HepG2 (cell line): ENCODE measurements around the gene IFT43. TPM values are rescaled to one million over a fixed set of nuclear protein-coding genes. Genes with fewer than 3 reads are reported as not detected.

Source experiments
- ATAC-seq: fragments of 200-7000 bp; cut with Tn5 transposase; 3 replicates; pipeline ENCODE4 v1.9.1; 2020; ENCODE audit warnings: mild to moderate bottlenecking, moderate library complexity
- BruUV-seq: library from RNA; stranded (reverse); fragments of 400-500 nt; replicated peaks from 2 replicates; lab custom pipeline; 2021; lab: Mats Ljungman, UMichigan
- CTCF ChIA-PET: fragments of 300-600 bp; formaldehyde crosslinking; extraction: SDS; loops from one replicate; lab custom pipeline; 2021; ENCODE audit warnings: low total read pairs, inconsistent platforms, low intra/inter-chr PET ratio; lab: Yijun Ruan, JAX
- POLR2A ChIA-PET: fragments of 350-600 bp; sonication (Branson Sonifier 250); formaldehyde crosslinking; loops from one replicate; lab custom pipeline; 2020; ENCODE audit warnings: antibody characterized with exemption, inconsistent platforms; lab: Yijun Ruan, JAX
- DNase-seq: peaks from one replicate; pipeline ENCODE4 v3.0.0-alpha.2; 2015; ENCODE audit warnings: low spot score
- FAIRE-seq: peaks from 3 replicates; lab custom pipeline; 2011; peaks lifted over from hg19 to GRCh38; lab: Jason Lieb, UNC
- H2AFZ ChIP-seq: one replicate; pipeline ENCODE4 v1.6.1; 2011; ENCODE audit warnings: low read length, inconsistent platforms
- H3K27ac ChIP-seq: fragments of 300-600 bp; 3 replicates; pipeline ENCODE4 v1.8.0; 2011; ENCODE audit warnings: mixed run types, mild to moderate bottlenecking, mixed read lengths, low read length, inconsistent platforms; ENCODE audit not compliant: insufficient read depth; ENCODE audit errors: extremely low read length
- H3K27me3 ChIP-seq, 2 experiments: fragments of 200-600 bp in 1 of 2; 2 replicates in 1 of 2; 3 replicates in 1 of 2; pipeline versions ENCODE4 v1.6.0 to v1.8.0; 2011; ENCODE audit warnings: low read length in 2 of 2, mild to moderate bottlenecking in 2 of 2, moderate library complexity in 2 of 2, inconsistent platforms in 1 of 2; ENCODE audit not compliant: insufficient read depth in 2 of 2, control insufficient read depth in 1 of 2
- H3K36me3 ChIP-seq, 2 experiments: fragments of 200-600 bp in 1 of 2; replicated peaks in 1 of 2; 2 replicates in 1 of 2; 3 replicates in 1 of 2; pipeline versions ENCODE4 v1.5.1 to v1.8.0; 2011; ENCODE audit warnings: low read length in 2 of 2, inconsistent platforms in 1 of 2; ENCODE audit not compliant: insufficient read depth in 2 of 2, control insufficient read depth in 1 of 2
- H3K4me1 ChIP-seq: 2 replicates; pipeline ENCODE4 v1.5.1; 2012; ENCODE audit warnings: low read length, inconsistent platforms; ENCODE audit not compliant: insufficient read depth
- H3K4me2 ChIP-seq: 2 replicates; pipeline ENCODE4 v1.6.0; 2011; ENCODE audit warnings: low read depth, low read length, inconsistent platforms
- H3K4me3 ChIP-seq, 3 experiments: fragments of 200-600 bp in 1 of 3; sonication (generic), shearing (Covaris generic) in 1 of 3; replicated peaks in 1 of 3; 2 replicates each; pipeline ENCODE4 v1.5.1; 2011 to 2016; ENCODE audit warnings: low read length in 3 of 3, inconsistent platforms in 2 of 3, low read depth in 2 of 3, mild to moderate bottlenecking in 2 of 3, control low read depth in 1 of 3, mixed read lengths in 1 of 3; ENCODE audit not compliant: insufficient read depth in 1 of 3
- H3K79me2 ChIP-seq: one replicate; pipeline ENCODE4 v1.6.1; 2011; ENCODE audit warnings: low read length, inconsistent platforms; ENCODE audit not compliant: insufficient read depth
- H3K9ac ChIP-seq: 2 replicates; pipeline ENCODE4 v1.6.0; 2011; ENCODE audit warnings: mild to moderate bottlenecking, low read depth, low read length, inconsistent platforms; ENCODE audit not compliant: insufficient read depth
- H3K9me3 ChIP-seq: 2 replicates; pipeline ENCODE4 v1.5.1; 2012; ENCODE audit warnings: mild to moderate bottlenecking, low read length
- H4K20me1 ChIP-seq: 2 replicates; pipeline ENCODE4 v1.6.0; 2011; ENCODE audit warnings: inconsistent platforms, mild to moderate bottlenecking, low read length, moderate library complexity; ENCODE audit not compliant: insufficient read depth
- BRD4 ChIP-seq: sonication (generic); formaldehyde crosslinking; IDR thresholded peaks from 2 replicates; pipeline ENCODE4 v1.4.0; 2020; ENCODE audit warnings: missing genetic modification reagents
- HNRNPK ChIP-seq: fragments of 200-400 bp; formaldehyde crosslinking; IDR thresholded peaks from 2 replicates; pipeline ENCODE4 v1.6.1; 2018; ENCODE audit warnings: low read length, low read depth, moderate library complexity, mild to moderate bottlenecking; ENCODE audit not compliant: poor library complexity, severe bottlenecking
- MAZ ChIP-seq, 2 experiments: sonication (generic) in 1 of 2; formaldehyde crosslinking in 1 of 2; IDR thresholded peaks; 2 replicates each; pipeline versions ENCODE4 v1.5.0 to v1.6.1; 2012 to 2020; ENCODE audit warnings: low read depth in 2 of 2, mild to moderate bottlenecking in 2 of 2, borderline replicate concordance in 1 of 2, improper control_type of control experiment in 1 of 2, low read length in 1 of 2, missing genetic modification reagents in 1 of 2, moderate library complexity in 1 of 2
- SMAD3 ChIP-seq: sonication (generic); formaldehyde crosslinking; IDR thresholded peaks from 2 replicates; pipeline ENCODE4 v1.4.0; 2020; ENCODE audit warnings: missing genetic modification reagents
- ZNF317 ChIP-seq: sonication (generic); formaldehyde crosslinking; IDR thresholded peaks from 2 replicates; pipeline ENCODE4 v1.5.0; 2020; ENCODE audit warnings: mild to moderate bottlenecking, missing genetic modification reagents
- ZNF747 ChIP-seq: sonication (generic); formaldehyde crosslinking; IDR thresholded peaks from 2 replicates; pipeline ENCODE4 v1.8.1; 2023; ENCODE audit warnings: missing genetic modification reagents, mild to moderate bottlenecking, borderline replicate concordance
- ZNF883 ChIP-seq: sonication (generic); formaldehyde crosslinking; IDR thresholded peaks from 2 replicates; pipeline ENCODE4 v1.5.1; 2020; ENCODE audit warnings: mild to moderate bottlenecking, missing genetic modification reagents; ENCODE audit errors: not compliant biosample characterization
- WGBS: methylation state at CpG from one replicate; pipeline ENCODE4 v1.1.6; 2017; ENCODE audit warnings: low lambda C conversion rate; 5-methylcytosine and 5-hydroxymethylcytosine counted together
- in situ Hi-C: cut with HindIII; loops from 2 replicates; pipeline ENCODE4 v1.10.0; 2017; ENCODE audit warnings: low pct_unique_long_range_greater_than_20kb; ENCODE audit not compliant: extremely low pct_ligation_motif_present
- intact Hi-C: fragments of 100-400 bp; cut with micrococcal nuclease; formaldehyde crosslinking; loops from one replicate; pipeline ENCODE4 v1.10.0; 2022; ENCODE audit not compliant: unreplicated experiment
- polyA plus RNA-seq, 8 experiments: library from polyadenylated mRNA; depleted of rRNA in 3 of 8; stranded (reverse) in 7 of 8; unstranded in 1 of 8; fragments of >200 nt; fragmentation: Illumina TruSeq in 4 of 8; extraction: Trizol in 4 of 8; gene quantifications; 2 replicates each; pipeline versions ENCODE4 v1.2.1 to v1.2.3, GENCODE V29; 2011 to 2016; ENCODE audit warnings: low read depth in 4 of 8, missing spikeins in 1 of 8, mixed read lengths in 1 of 8; ENCODE audit not compliant: insufficient read depth in 1 of 8
- total RNA-seq, 5 experiments: library from RNA; depleted of rRNA; stranded (reverse); fragments of >200 nt; fragmentation: Illumina TruSeq; extraction: Trizol; gene quantifications; 2 replicates each; pipeline ENCODE4 v1.2.3, GENCODE V29; 2016; ENCODE audit warnings: low read depth in 1 of 5
- TF ChIP-seq, protein P1 (sequence below), 2 experiments: sonication (generic) in 1 of 2; formaldehyde crosslinking in 1 of 2; IDR thresholded peaks; 2 replicates each; pipeline versions ENCODE4 v1.4.0 to v1.6.1; 2016 to 2020; ENCODE audit warnings: borderline replicate concordance in 1 of 2, low read depth in 1 of 2, mild to moderate bottlenecking in 1 of 2, missing genetic modification reagents in 1 of 2
- TF ChIP-seq, protein P2 (sequence below): sonication (generic); formaldehyde crosslinking; IDR thresholded peaks from 2 replicates; pipeline ENCODE4 v1.4.0; 2020; ENCODE audit warnings: missing genetic modification reagents
- TF ChIP-seq, protein P3 (sequence below): sonication (generic); formaldehyde crosslinking; IDR thresholded peaks from 2 replicates; pipeline ENCODE4 v1.5.0; 2020; ENCODE audit warnings: missing genetic modification reagents
- TF ChIP-seq, protein P4 (sequence below): sonication (generic); formaldehyde crosslinking; IDR thresholded peaks from 2 replicates; pipeline ENCODE4 v1.8.1; 2023; ENCODE audit warnings: mild to moderate bottlenecking, missing genetic modification reagents

Gene IFT43
- total and polyA plus RNA-seq, 2 of the 13 experiments (the other 11 are each of a cell fraction or from before 2014, with no cell fraction given): 0.15 to 0.55 TPM

DNA sequence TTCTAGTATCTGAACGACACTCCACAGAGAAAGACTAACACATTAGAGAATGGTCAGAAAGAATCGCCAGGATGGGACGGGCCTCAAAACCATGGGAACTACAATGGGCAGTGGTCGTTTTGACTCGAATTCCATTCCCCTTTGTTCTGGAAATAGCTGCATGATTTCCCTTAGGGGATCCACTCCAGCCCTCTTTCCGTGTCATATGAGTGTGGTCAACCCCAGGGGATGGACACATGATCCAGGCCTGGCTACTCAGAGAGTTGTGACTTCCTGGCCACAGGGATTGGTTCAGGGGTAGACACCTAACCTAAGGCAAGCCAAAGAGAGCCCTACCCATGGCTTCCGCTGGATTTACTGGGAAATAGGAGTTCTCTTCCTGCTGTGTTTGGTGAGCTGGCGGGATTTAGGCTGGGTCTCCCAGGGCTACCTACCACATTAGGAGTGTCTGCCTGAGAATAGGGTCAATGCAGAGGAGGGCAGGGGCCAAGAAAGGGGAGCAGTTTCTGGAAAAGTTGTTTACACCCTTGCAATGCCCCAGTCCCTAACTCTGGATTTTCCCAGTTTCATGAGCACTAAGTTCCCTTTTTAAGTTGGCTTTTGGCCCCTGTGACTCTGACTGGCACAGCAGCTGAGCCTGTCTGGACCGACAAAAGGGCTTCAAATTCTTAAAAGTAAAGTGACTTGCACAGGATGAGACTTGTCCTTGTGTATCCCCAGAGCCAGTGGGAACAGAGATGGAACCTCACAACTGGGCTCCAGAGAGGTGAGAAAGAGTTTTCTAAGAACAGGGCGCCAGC lies 138.1 kb downstream of the IFT43 start (continued):
- TF ChIP-seq, protein P1, sequence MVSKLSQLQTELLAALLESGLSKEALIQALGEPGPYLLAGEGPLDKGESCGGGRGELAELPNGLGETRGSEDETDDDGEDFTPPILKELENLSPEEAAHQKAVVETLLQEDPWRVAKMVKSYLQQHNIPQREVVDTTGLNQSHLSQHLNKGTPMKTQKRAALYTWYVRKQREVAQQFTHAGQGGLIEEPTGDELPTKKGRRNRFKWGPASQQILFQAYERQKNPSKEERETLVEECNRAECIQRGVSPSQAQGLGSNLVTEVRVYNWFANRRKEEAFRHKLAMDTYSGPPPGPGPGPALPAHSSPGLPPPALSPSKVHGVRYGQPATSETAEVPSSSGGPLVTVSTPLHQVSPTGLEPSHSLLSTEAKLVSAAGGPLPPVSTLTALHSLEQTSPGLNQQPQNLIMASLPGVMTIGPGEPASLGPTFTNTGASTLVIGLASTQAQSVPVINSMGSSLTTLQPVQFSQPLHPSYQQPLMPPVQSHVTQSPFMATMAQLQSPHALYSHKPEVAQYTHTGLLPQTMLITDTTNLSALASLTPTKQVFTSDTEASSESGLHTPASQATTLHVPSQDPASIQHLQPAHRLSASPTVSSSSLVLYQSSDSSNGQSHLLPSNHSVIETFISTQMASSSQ (IDR thresholded peaks at IDR 0.05; ENCODE audit: low read depth): no peak
- TF ChIP-seq, protein P1 (CRISPR knock-in tag; IDR thresholded peaks at IDR 0.05; ENCODE audit: borderline replicate concordance): no peak
- no peak for TF ChIP-seq ZNF317 (CRISPR knock-in tag)

DNA sequence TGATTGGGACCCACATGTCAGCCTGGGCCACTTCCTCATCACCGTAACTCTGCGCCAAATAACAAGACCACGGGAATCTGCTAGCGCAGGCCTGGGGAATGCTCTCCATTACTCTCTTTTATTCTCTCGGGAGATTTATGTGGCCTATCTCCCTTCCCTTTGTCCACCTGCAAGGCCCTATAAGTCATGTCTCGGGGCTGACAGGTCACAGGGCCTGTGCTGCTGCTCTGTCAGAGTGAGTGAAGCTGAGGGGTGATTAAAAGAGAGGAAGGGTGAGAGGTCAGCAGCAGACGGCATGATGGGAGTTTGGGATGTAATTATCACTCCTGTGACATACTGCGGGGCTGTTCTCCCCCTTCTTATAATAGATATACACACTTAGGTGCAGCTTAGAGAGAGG lies 139.9 kb downstream of the IFT43 start:
- 32% methylated on average over 8 of the region's 8 CpGs for WGBS
- DNase-seq: no peak
- in situ Hi-C loops: no loop called here
- Histone ChIP-seq H3K4me1 (0 out of 2 replicates have a peak, but pooled peaks cover 10% of the 10 kb centered on the region), H3K27ac (no peak overlapping the region), H3K36me3 (no peaks in the 10 kb centered on the region), H3K4me2 (no peak overlapping the region), H3K79me2 (no peaks in the 10 kb centered on the region), H3K27me3 (peaks cover 0 to 11% of the 10 kb centered on the region in 2 experiments; a peak in 3 of 5 replicates), H3K9ac (no peak overlapping the region), H4K20me1 (no peaks in the 10 kb centered on the region), H2AFZ (no peak overlapping the region), H3K9me3 (no peaks in the 10 kb centered on the region), H3K4me3 (no peak overlapping the region)
- ChIA-PET POLR2A (no interaction called here), CTCF (no interaction called here)
- FAIRE-seq: no peak
- ATAC-seq: no peak
- BruUV-seq: no TSS peak
- intact Hi-C loops: no loop called here
- TF ChIP-seq, protein P2, sequence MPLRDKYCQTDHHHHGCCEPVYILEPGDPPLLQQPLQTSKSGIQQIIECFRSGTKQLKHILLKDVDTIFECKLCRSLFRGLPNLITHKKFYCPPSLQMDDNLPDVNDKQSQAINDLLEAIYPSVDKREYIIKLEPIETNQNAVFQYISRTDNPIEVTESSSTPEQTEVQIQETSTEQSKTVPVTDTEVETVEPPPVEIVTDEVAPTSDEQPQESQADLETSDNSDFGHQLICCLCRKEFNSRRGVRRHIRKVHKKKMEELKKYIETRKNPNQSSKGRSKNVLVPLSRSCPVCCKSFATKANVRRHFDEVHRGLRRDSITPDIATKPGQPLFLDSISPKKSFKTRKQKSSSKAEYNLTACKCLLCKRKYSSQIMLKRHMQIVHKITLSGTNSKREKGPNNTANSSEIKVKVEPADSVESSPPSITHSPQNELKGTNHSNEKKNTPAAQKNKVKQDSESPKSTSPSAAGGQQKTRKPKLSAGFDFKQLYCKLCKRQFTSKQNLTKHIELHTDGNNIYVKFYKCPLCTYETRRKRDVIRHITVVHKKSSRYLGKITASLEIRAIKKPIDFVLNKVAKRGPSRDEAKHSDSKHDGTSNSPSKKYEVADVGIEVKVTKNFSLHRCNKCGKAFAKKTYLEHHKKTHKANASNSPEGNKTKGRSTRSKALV: no peak
- TF ChIP-seq, protein P3, sequence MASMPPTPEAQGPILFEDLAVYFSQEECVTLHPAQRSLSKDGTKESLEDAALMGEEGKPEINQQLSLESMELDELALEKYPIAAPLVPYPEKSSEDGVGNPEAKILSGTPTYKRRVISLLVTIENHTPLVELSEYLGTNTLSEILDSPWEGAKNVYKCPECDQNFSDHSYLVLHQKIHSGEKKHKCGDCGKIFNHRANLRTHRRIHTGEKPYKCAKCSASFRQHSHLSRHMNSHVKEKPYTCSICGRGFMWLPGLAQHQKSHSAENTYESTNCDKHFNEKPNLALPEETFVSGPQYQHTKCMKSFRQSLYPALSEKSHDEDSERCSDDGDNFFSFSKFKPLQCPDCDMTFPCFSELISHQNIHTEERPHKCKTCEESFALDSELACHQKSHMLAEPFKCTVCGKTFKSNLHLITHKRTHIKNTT (CRISPR knock-in tag): no peak
- TF ChIP-seq BRD4 (no peak), ZNF747 (CRISPR knock-in tag) (no peak), HNRNPK (no peak), SMAD3 (CRISPR knock-in tag) (no peak), ZNF883 (CRISPR knock-in tag) (no peak), MAZ (IDR thresholded peaks at IDR 0.05; ENCODE audit: borderline replicate concordance, low read depth, low read length) (no peak), MAZ (CRISPR knock-in tag; IDR thresholded peaks at IDR 0.05; ENCODE audit: low read depth) (no peak)
- TF ChIP-seq, protein P4, sequence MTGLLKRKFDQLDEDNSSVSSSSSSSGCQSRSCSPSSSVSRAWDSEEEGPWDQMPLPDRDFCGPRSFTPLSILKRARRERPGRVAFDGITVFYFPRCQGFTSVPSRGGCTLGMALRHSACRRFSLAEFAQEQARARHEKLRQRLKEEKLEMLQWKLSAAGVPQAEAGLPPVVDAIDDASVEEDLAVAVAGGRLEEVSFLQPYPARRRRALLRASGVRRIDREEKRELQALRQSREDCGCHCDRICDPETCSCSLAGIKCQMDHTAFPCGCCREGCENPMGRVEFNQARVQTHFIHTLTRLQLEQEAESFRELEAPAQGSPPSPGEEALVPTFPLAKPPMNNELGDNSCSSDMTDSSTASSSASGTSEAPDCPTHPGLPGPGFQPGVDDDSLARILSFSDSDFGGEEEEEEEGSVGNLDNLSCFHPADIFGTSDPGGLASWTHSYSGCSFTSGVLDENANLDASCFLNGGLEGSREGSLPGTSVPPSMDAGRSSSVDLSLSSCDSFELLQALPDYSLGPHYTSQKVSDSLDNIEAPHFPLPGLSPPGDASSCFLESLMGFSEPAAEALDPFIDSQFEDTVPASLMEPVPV (CRISPR knock-in tag): no peak
